IMR-90 (cell line): Measurements from ENCODE around the gene CNPY4. TPM values are rescaled to one million over a fixed set of nuclear protein-coding genes. Genes with fewer than 3 reads are reported as not detected.

Experiments
- ATAC-seq: fragments of 200-7000 bp; cut with Tn5 transposase; 2 replicates; pipeline ENCODE4 v1.9.1; 2020; ENCODE audit warnings: low read depth, mild to moderate bottlenecking, moderate library complexity
- BruUV-seq: library from RNA; stranded (reverse); fragments of 400-500 nt; replicated peaks from 2 replicates; lab custom pipeline; 2021; lab: Mats Ljungman, UMichigan
- CTCF ChIA-PET: fragments of 300-600 bp; formaldehyde crosslinking; extraction: SDS; loops from one replicate; lab custom pipeline; 2021; ENCODE audit warnings: antibody characterized with exemption; lab: Yijun Ruan, JAX
- POLR2A ChIA-PET: fragments of 300-600 bp; sonication (Branson Sonifier 250); formaldehyde crosslinking; loops from one replicate; lab custom pipeline; 2022; ENCODE audit warnings: antibody characterized with exemption; ENCODE audit not compliant: unreplicated experiment; lab: Charles Lee
- DNase-seq: peaks from one replicate; pipeline ENCODE4 v3.0.0; 2013
- H2AFZ ChIP-seq: replicated peaks from 2 replicates; pipeline ENCODE3; 2013; ENCODE audit warnings: low read length, mild to moderate bottlenecking; ENCODE audit not compliant: poor library complexity
- H2AK5ac ChIP-seq: 2 replicates; pipeline ENCODE4 v1.6.1; 2013; ENCODE audit warnings: low read depth, low read length, inconsistent platforms
- H2AK9ac ChIP-seq: replicated peaks from 2 replicates; pipeline ENCODE3; 2013; ENCODE audit warnings: mild to moderate bottlenecking, low read depth, low read length, moderate library complexity; ENCODE audit not compliant: poor library complexity
- H2BK120ac ChIP-seq: 2 replicates; pipeline ENCODE4 v1.6.1; 2013; ENCODE audit warnings: low read depth, low read length, inconsistent platforms
- H2BK15ac ChIP-seq: 3 replicates; pipeline ENCODE4 v1.6.1; 2013; ENCODE audit warnings: low read depth, low read length, inconsistent platforms
- H2BK20ac ChIP-seq: 2 replicates; pipeline ENCODE4 v1.6.1; 2013; ENCODE audit warnings: low read depth, mild to moderate bottlenecking, inconsistent platforms, low read length, moderate library complexity
- H2BK5ac ChIP-seq: 2 replicates; pipeline ENCODE4 v1.6.1; 2013; ENCODE audit warnings: mild to moderate bottlenecking, low read depth, low read length, inconsistent platforms; ENCODE audit not compliant: poor library complexity, severe bottlenecking
- H3K14ac ChIP-seq: replicated peaks from 2 replicates; pipeline ENCODE4 v1.6.1; 2013; ENCODE audit warnings: low read depth, low read length, inconsistent platforms
- H3K18ac ChIP-seq: 2 replicates; pipeline ENCODE4 v1.6.1; 2013; ENCODE audit warnings: low read depth, low read length, control low read depth
- H3K23ac ChIP-seq: 2 replicates; pipeline ENCODE4 v1.6.1; 2013; ENCODE audit warnings: low read depth, low read length, inconsistent platforms
- H3K27ac ChIP-seq: 2 replicates; pipeline ENCODE4 v1.5.1; 2013; ENCODE audit warnings: mild to moderate bottlenecking, control low read depth, low read length; ENCODE audit not compliant: insufficient read depth
- H3K27me3 ChIP-seq: 2 replicates; pipeline ENCODE4 v1.6.1; 2013; ENCODE audit warnings: low read length; ENCODE audit not compliant: control insufficient read depth, insufficient read depth
- H3K36me3 ChIP-seq: 2 replicates; pipeline ENCODE4 v1.6.1; 2013; ENCODE audit warnings: low read length, mixed read lengths; ENCODE audit not compliant: control insufficient read depth, insufficient read depth
- H3K4ac ChIP-seq: 2 replicates; pipeline ENCODE4 v1.6.1; 2013; ENCODE audit warnings: low read depth, low read length, inconsistent platforms
- H3K4me1 ChIP-seq: 2 replicates; pipeline ENCODE4 v1.6.1; 2013; ENCODE audit warnings: low read length, mixed read lengths; ENCODE audit not compliant: control insufficient read depth, insufficient read depth
- H3K4me2 ChIP-seq: 2 replicates; pipeline ENCODE4 v1.6.1; 2013; ENCODE audit warnings: low read depth, mild to moderate bottlenecking, control low read depth, low read length, moderate library complexity
- H3K4me3 ChIP-seq: 2 replicates; pipeline ENCODE4 v1.5.1; 2013; ENCODE audit warnings: low read depth, mild to moderate bottlenecking, control low read depth, low read length, moderate library complexity; ENCODE audit not compliant: insufficient read depth
- H3K56ac ChIP-seq: 2 replicates; pipeline ENCODE4 v1.6.1; 2013; ENCODE audit warnings: low read length, inconsistent platforms; ENCODE audit not compliant: insufficient read depth; ENCODE audit errors: extremely low read depth
- H3K79me1 ChIP-seq, 2 experiments: 2 replicates each; pipeline ENCODE4 v1.6.1; 2013; ENCODE audit warnings: low read length in 2 of 2, inconsistent platforms in 1 of 2, low read depth in 1 of 2
- H3K9ac ChIP-seq: 2 replicates; pipeline ENCODE4 v1.6.1; 2013; ENCODE audit warnings: low read depth, low read length, control low read depth
- H3K9me1 ChIP-seq: 2 replicates; pipeline ENCODE4 v1.6.1; 2013; ENCODE audit warnings: low read length, inconsistent platforms; ENCODE audit not compliant: insufficient read depth
- H3K9me3 ChIP-seq: 2 replicates; pipeline ENCODE4 v1.6.1; 2013; ENCODE audit warnings: low read length; ENCODE audit not compliant: control insufficient read depth, insufficient read depth
- H4K20me1 ChIP-seq: 2 replicates; pipeline ENCODE4 v1.6.1; 2013; ENCODE audit warnings: low read length, inconsistent platforms; ENCODE audit not compliant: insufficient read depth
- H4K5ac ChIP-seq: 2 replicates; pipeline ENCODE4 v1.6.1; 2013; ENCODE audit warnings: mild to moderate bottlenecking, low read depth, low read length, control low read depth
- H4K8ac ChIP-seq, 2 experiments: 2 replicates each; pipeline ENCODE4 v1.6.1; 2013; ENCODE audit warnings: low read depth in 2 of 2, low read length in 2 of 2, control low read depth in 1 of 2, inconsistent platforms in 1 of 2
- H4K91ac ChIP-seq: 2 replicates; pipeline ENCODE4 v1.6.1; 2013; ENCODE audit warnings: low read depth, low read length, inconsistent platforms; ENCODE audit not compliant: insufficient read depth
- BHLHE40 ChIP-seq: fragments of 150-350 bp; IDR thresholded peaks from 2 replicates; pipeline ENCODE4 v1.6.1; 2016; ENCODE audit warnings: mild to moderate bottlenecking, low read depth, low read length
- CEBPB ChIP-seq: IDR thresholded peaks from 2 replicates; pipeline ENCODE4 v1.6.1; 2012; ENCODE audit warnings: low read depth, low read length, improper control_type of control experiment
- CHD1 ChIP-seq: IDR thresholded peaks from 2 replicates; pipeline ENCODE4 v1.6.1; 2012; ENCODE audit warnings: low read depth, low read length, improper control_type of control experiment
- FOS ChIP-seq: fragments of 150-350 bp; IDR thresholded peaks from 2 replicates; pipeline ENCODE4 v1.6.1; 2016; ENCODE audit warnings: low read depth, low read length
- MAFK ChIP-seq: IDR thresholded peaks from 2 replicates; pipeline ENCODE4 v1.6.1; 2012; ENCODE audit warnings: low read depth, low read length, improper control_type of control experiment
- MAZ ChIP-seq: IDR thresholded peaks from 2 replicates; pipeline ENCODE4 v1.6.1; 2012; ENCODE audit warnings: low read depth, mild to moderate bottlenecking, low read length, improper control_type of control experiment, moderate library complexity, borderline replicate concordance
- MXI1 ChIP-seq: IDR thresholded peaks from 2 replicates; pipeline ENCODE4 v1.6.1; 2012; ENCODE audit warnings: low read depth, mild to moderate bottlenecking, low read length, moderate library complexity, borderline replicate concordance
- NFE2L2 ChIP-seq: fragments of 150-350 bp; IDR thresholded peaks from 2 replicates; pipeline ENCODE4 v1.6.1; 2016; ENCODE audit warnings: low read depth, mild to moderate bottlenecking, low read length
- POLR2A ChIP-seq: IDR thresholded peaks from 2 replicates; pipeline ENCODE4 v1.6.1; 2012; ENCODE audit warnings: mild to moderate bottlenecking, low read depth, low read length
- RAD21 ChIP-seq: IDR thresholded peaks from 2 replicates; pipeline ENCODE4 v1.6.1; 2012; ENCODE audit warnings: low read length, improper control_type of control experiment
- RCOR1 ChIP-seq: IDR thresholded peaks from 2 replicates; pipeline ENCODE4 v1.6.1; 2012; ENCODE audit warnings: mild to moderate bottlenecking, low read length, improper control_type of control experiment; ENCODE audit not compliant: insufficient replicate concordance
- RFX5 ChIP-seq: IDR thresholded peaks from 2 replicates; pipeline ENCODE4 v1.8.0; 2012; ENCODE audit warnings: low read depth, mild to moderate bottlenecking, low read length, moderate library complexity
- SMC3 ChIP-seq: fragments of 150-350 bp; IDR thresholded peaks from 2 replicates; pipeline ENCODE4 v1.6.1; 2016; ENCODE audit warnings: low read depth, mild to moderate bottlenecking, antibody characterized with exemption, low read length, moderate library complexity
- WGBS, 2 experiments: methylation state at CpG; one replicate each; pipeline versions ENCODE4 v1.1.5 to v1.1.7; 2013; ENCODE audit warnings: missing lambda C conversion rate in 2 of 2; ENCODE audit not compliant: insufficient read length in 1 of 2; ENCODE audit errors: extremely low coverage in 2 of 2; 5-methylcytosine and 5-hydroxymethylcytosine counted together
- dilution Hi-C: fragments of 300-500 bp; cut with HindIII; formaldehyde crosslinking; loops from one replicate; pipeline ENCODE4 v1.14.3; 2018; ENCODE audit warnings: low sequenced_read_pairs; ENCODE audit not compliant: unreplicated experiment
- in situ Hi-C: fragments of 300-500 bp; cut with MboI; formaldehyde crosslinking; loops from 3 replicates; pipeline ENCODE4 v1.14.3; 2019; ENCODE audit warnings: low sequenced_read_pairs, inconsistent platforms, mixed read lengths
- intact Hi-C: fragments of 100-400 bp; cut with micrococcal nuclease; formaldehyde crosslinking; loops from 2 replicates; pipeline ENCODE4 v1.10.0; 2022
- polyA plus RNA-seq, 3 experiments: library from polyadenylated mRNA; depleted of rRNA; stranded (reverse); fragments of >200 nt; gene quantifications; 2 replicates each; pipeline ENCODE4 v1.2.3, GENCODE V29; 2012; ENCODE audit warnings: low replicate concordance in 1 of 3
- total RNA-seq: library from RNA; depleted of rRNA; stranded (reverse); fragments of >200 nt; gene quantifications from 2 replicates; pipeline ENCODE4 v1.2.3, GENCODE V29; 2012
- TF ChIP-seq, protein P1 (sequence below): conservative IDR thresholded peaks from 2 replicates; pipeline ENCODE4 v1.5.1; 2012; ENCODE audit warnings: mild to moderate bottlenecking, low read depth, low read length, improper control_type of control experiment
- TF ChIP-seq, protein P2 (sequence below): fragments of 150-350 bp; IDR thresholded peaks from 2 replicates; pipeline ENCODE4 v1.6.1; 2017; ENCODE audit warnings: mild to moderate bottlenecking, antibody characterized with exemption, low read length, low read depth
- TF ChIP-seq, protein P3 (sequence below): fragments of 150-350 bp; IDR thresholded peaks from 2 replicates; pipeline ENCODE4 v1.6.1; 2016; ENCODE audit warnings: low read depth, mild to moderate bottlenecking, low read length, moderate library complexity, borderline replicate concordance

CNPY4 gene
- total and polyA plus RNA-seq, 2 of the 4 experiments (the other 2 are of a cell fraction) = 13.3 to 21.9 TPM

DNA sequence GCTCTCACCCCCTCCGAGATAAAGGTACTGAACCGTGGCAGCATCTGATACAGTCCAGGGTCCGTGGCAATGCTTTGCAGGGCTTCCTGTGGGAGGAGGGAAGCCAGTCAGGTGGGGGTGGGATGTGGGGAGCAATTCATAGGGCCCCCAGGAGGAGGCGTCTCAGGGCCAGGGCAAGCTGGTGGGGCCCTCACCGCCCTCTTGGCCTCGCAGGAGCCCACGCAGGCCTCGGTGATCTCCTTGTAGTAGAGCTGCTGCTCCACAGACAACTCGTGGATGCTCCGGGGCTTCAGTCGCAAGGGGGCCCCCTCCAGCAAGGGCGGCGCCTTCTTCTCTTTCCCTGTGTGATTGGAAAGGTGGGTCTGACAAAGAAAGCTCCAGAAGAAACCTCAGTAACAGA is 7.5 kb upstream of the CNPY4 start:
- H3K9me1 ChIP-seq = no peaks in the 10 kb centered on the region
- no peak overlapping the region for H3K18ac ChIP-seq
- no peak overlapping the region for H4K8ac ChIP-seq
- H3K9ac ChIP-seq = no peak overlapping the region
- POLR2A ChIA-PET = interaction anchor here (0.6 kb wide), 1 partner anchor 22 kb away, joined by 8 read pairs; no protein-coding TSS in a partner anchor
- dilution Hi-C loops (no loop called here), in situ Hi-C loops (no loop called here), intact Hi-C loops (no loop called here)
- ATAC-seq (no peak), DNase-seq (no peak)
- H3K79me1 ChIP-seq = peaks cover 0 to 18% of the 10 kb centered on the region in 2 experiments; a peak in 1 of 4 replicates
- peaks cover 59% of the 10 kb centered on the region for H3K36me3 ChIP-seq
- H3K4me2 ChIP-seq = no peak overlapping the region
- no CpG with 5 or more reads among the region's 13 CpGs for WGBS, 2 experiments
- no peaks in the 10 kb centered on the region; the same call in 1 of the 2 replicates for H4K20me1 ChIP-seq
- no peak overlapping the region for H3K14ac ChIP-seq
- H2BK5ac ChIP-seq = no peak overlapping the region
- no peak overlapping the region for H3K4me3 ChIP-seq
- no peak overlapping the region for H2BK20ac ChIP-seq
- H3K9me3 ChIP-seq = no peaks in the 10 kb centered on the region
- H4K5ac ChIP-seq = no peak overlapping the region
- H2BK15ac ChIP-seq = no peak overlapping the region
- H3K4me1 ChIP-seq = no peaks in the 10 kb centered on the region
- H3K27me3 ChIP-seq = no peaks in the 10 kb centered on the region
- H3K23ac ChIP-seq = no peak overlapping the region
- TF ChIP-seq SMC3 = no peak
- TF ChIP-seq, protein P1, sequence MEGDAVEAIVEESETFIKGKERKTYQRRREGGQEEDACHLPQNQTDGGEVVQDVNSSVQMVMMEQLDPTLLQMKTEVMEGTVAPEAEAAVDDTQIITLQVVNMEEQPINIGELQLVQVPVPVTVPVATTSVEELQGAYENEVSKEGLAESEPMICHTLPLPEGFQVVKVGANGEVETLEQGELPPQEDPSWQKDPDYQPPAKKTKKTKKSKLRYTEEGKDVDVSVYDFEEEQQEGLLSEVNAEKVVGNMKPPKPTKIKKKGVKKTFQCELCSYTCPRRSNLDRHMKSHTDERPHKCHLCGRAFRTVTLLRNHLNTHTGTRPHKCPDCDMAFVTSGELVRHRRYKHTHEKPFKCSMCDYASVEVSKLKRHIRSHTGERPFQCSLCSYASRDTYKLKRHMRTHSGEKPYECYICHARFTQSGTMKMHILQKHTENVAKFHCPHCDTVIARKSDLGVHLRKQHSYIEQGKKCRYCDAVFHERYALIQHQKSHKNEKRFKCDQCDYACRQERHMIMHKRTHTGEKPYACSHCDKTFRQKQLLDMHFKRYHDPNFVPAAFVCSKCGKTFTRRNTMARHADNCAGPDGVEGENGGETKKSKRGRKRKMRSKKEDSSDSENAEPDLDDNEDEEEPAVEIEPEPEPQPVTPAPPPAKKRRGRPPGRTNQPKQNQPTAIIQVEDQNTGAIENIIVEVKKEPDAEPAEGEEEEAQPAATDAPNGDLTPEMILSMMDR = no peak
- no peak for TF ChIP-seq BHLHE40
- no peak for TF ChIP-seq RFX5
- no peak for TF ChIP-seq POLR2A
- no peak for TF ChIP-seq FOS
- no peak for TF ChIP-seq MAFK
- TF ChIP-seq CHD1 = no peak
- TF ChIP-seq MXI1 = no peak
- TF ChIP-seq, protein P2, sequence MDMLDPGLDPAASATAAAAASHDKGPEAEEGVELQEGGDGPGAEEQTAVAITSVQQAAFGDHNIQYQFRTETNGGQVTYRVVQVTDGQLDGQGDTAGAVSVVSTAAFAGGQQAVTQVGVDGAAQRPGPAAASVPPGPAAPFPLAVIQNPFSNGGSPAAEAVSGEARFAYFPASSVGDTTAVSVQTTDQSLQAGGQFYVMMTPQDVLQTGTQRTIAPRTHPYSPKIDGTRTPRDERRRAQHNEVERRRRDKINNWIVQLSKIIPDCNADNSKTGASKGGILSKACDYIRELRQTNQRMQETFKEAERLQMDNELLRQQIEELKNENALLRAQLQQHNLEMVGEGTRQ = no peak
- no peak for TF ChIP-seq CEBPB
- TF ChIP-seq RAD21 = no peak
- TF ChIP-seq, protein P3, sequence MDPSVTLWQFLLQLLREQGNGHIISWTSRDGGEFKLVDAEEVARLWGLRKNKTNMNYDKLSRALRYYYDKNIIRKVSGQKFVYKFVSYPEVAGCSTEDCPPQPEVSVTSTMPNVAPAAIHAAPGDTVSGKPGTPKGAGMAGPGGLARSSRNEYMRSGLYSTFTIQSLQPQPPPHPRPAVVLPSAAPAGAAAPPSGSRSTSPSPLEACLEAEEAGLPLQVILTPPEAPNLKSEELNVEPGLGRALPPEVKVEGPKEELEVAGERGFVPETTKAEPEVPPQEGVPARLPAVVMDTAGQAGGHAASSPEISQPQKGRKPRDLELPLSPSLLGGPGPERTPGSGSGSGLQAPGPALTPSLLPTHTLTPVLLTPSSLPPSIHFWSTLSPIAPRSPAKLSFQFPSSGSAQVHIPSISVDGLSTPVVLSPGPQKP = no peak
- TF ChIP-seq MAZ = no peak
- no peak for TF ChIP-seq NFE2L2
- TF ChIP-seq RCOR1 = no peak
- no peak overlapping the region for H3K4ac ChIP-seq
- H2BK120ac ChIP-seq = no peak overlapping the region
- no peak overlapping the region for H3K27ac ChIP-seq
- no peak overlapping the region for H4K91ac ChIP-seq
- no peak overlapping the region for H2AK9ac ChIP-seq
- no peak overlapping the region for H3K56ac ChIP-seq
- H2AK5ac ChIP-seq = no peak overlapping the region
- BruUV-seq = no TSS peak
- no peak overlapping the region for H2AFZ ChIP-seq
- CTCF ChIA-PET = interaction anchor here (0.5 kb wide), 1 partner anchor 19 kb away, joined by 3 read pairs; no protein-coding TSS in a partner anchor
